Fibroblast of lung (primary cell): ENCODE data around the gene PALLD. TPM values are rescaled to one million over a fixed set of nuclear protein-coding genes. Genes with fewer than 3 reads are reported as not detected.

Experiments used
- DNase-seq, 2 donors: peaks; one replicate each; pipeline versions ENCODE4 v3.0.0 to v3.0.0-alpha.2; 2010; ENCODE audit warnings: low read depth in 2 of 2
- H2AFZ ChIP-seq: 2 replicates; pipeline ENCODE4 v1.5.1; 2012; ENCODE audit warnings: low read length, control low read depth, inconsistent platforms
- H3K27ac ChIP-seq: 2 replicates; pipeline ENCODE4 v1.5.1; 2011; ENCODE audit warnings: low read length, control low read depth; ENCODE audit not compliant: insufficient read depth
- H3K27me3 ChIP-seq: 2 replicates; pipeline ENCODE4 v1.5.1; 2011; ENCODE audit warnings: mild to moderate bottlenecking, low read length; ENCODE audit not compliant: control insufficient read depth, insufficient read depth
- H3K36me3 ChIP-seq: 2 replicates; pipeline ENCODE4 v1.5.1; 2011; ENCODE audit warnings: low read length; ENCODE audit not compliant: control insufficient read depth, insufficient read depth
- H3K4me1 ChIP-seq: 2 replicates; pipeline ENCODE4 v1.5.1; 2011; ENCODE audit warnings: low read length; ENCODE audit not compliant: control insufficient read depth, insufficient read depth; ENCODE audit errors: extremely low read depth
- H3K4me2 ChIP-seq: 2 replicates; pipeline ENCODE4 v1.5.1; 2011; ENCODE audit warnings: low read length, control low read depth; ENCODE audit not compliant: insufficient read depth; ENCODE audit errors: extremely low read depth
- H3K4me3 ChIP-seq, 4 experiments: fragments of 200-600 bp in 1 of 4; sonication (generic) in 1 of 4; replicated peaks in 1 of 4; 2 replicates each; pipeline ENCODE4 v1.5.1; 2011 to 2016; ENCODE audit warnings: low read length in 4 of 4, low read depth in 3 of 4, mild to moderate bottlenecking in 3 of 4, control low read depth in 2 of 4, inconsistent platforms in 1 of 4, mixed read lengths in 1 of 4; ENCODE audit not compliant: insufficient read depth in 1 of 4; ENCODE audit errors: control extremely low read depth in 1 of 4
- H3K79me2 ChIP-seq: 2 replicates; pipeline ENCODE4 v1.5.1; 2012; ENCODE audit warnings: mild to moderate bottlenecking, low read length, inconsistent platforms; ENCODE audit not compliant: control insufficient read depth, insufficient read depth
- H3K9ac ChIP-seq: 2 replicates; pipeline ENCODE4 v1.5.1; 2011; ENCODE audit warnings: mild to moderate bottlenecking, low read length, control low read depth; ENCODE audit not compliant: insufficient read depth
- H3K9me3 ChIP-seq: 2 replicates; pipeline ENCODE4 v1.5.1; 2012; ENCODE audit warnings: low read depth, low read length; ENCODE audit not compliant: control insufficient read depth, insufficient read depth
- H4K20me1 ChIP-seq: 2 replicates; pipeline ENCODE4 v1.5.1; 2011; ENCODE audit warnings: low read length; ENCODE audit not compliant: control insufficient read depth, insufficient read depth; ENCODE audit errors: extremely low read depth
- EZH2 ChIP-seq: IDR thresholded peaks from 2 replicates; pipeline ENCODE4 v1.5.1; 2012; ENCODE audit warnings: low read length, control low read depth, mild to moderate bottlenecking; ENCODE audit errors: missing control alignments
- polyA plus RNA-seq, 2 donors: library from polyadenylated mRNA; depleted of rRNA in 1 of 2; stranded (reverse) in 1 of 2; unstranded in 1 of 2; fragments of >200 nt; gene quantifications; 2 replicates each; pipeline ENCODE4 v1.2.1, GENCODE V29; 2011 to 2012; ENCODE audit warnings: missing spikeins in 1 of 2
- total RNA-seq: library from RNA; depleted of rRNA; stranded (reverse); fragments of >200 nt; gene quantifications from 2 replicates; pipeline ENCODE4 v1.2.1, GENCODE V29; 2014
- TF ChIP-seq, protein P1 (sequence below), 2 donors: IDR thresholded peaks in 1 of 2; conservative IDR thresholded peaks in 1 of 2; 1 replicate in 1 of 2; 2 replicates in 1 of 2; pipeline ENCODE4 v1.5.1; 2011 to 2012; ENCODE audit warnings: low read length in 2 of 2, control low read depth in 1 of 2, inconsistent platforms in 1 of 2, low read depth in 1 of 2, mild to moderate bottlenecking in 1 of 2

Gene PALLD
- total and polyA plus RNA-seq, 2 donors (not counting 1 experiment from before 2014, with no cell fraction given) = 200 to 205 TPM

DNA sequence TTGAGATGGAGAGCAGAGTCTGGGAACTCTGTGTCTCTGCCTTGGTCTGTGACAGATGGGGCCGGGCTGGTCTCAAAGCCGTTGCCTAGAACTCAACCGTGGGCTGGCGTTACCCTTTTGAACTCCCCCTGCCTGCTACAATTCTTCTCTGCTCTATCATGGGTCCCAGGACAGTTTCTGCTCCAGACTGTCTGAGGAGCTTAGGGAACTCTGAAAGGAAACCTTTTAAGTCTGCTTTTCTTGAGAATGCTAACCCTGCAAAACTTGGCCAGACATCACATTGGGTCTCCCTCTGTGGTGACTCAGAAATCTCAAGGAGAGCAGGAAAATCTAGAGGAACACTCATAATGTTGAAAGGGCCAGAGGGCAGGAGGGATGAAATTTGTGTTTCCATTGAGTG is 272.6 kb downstream of the PALLD start:
- Histone ChIP-seq H3K4me2 (no peak overlapping the region), H3K9ac (no peak overlapping the region), H3K27me3 (no peaks in the 10 kb centered on the region), H2AFZ (no peak overlapping the region), H3K27ac (no peak overlapping the region), H3K9me3 (no peaks in the 10 kb centered on the region), H3K36me3 (no peaks in the 10 kb centered on the region), H3K79me2 (no peaks in the 10 kb centered on the region), H3K4me3 (no peak overlapping the region), H3K4me1 (peaks cover 4% of the 10 kb centered on the region), H4K20me1 (no peaks in the 10 kb centered on the region)
- TF ChIP-seq, protein P1, sequence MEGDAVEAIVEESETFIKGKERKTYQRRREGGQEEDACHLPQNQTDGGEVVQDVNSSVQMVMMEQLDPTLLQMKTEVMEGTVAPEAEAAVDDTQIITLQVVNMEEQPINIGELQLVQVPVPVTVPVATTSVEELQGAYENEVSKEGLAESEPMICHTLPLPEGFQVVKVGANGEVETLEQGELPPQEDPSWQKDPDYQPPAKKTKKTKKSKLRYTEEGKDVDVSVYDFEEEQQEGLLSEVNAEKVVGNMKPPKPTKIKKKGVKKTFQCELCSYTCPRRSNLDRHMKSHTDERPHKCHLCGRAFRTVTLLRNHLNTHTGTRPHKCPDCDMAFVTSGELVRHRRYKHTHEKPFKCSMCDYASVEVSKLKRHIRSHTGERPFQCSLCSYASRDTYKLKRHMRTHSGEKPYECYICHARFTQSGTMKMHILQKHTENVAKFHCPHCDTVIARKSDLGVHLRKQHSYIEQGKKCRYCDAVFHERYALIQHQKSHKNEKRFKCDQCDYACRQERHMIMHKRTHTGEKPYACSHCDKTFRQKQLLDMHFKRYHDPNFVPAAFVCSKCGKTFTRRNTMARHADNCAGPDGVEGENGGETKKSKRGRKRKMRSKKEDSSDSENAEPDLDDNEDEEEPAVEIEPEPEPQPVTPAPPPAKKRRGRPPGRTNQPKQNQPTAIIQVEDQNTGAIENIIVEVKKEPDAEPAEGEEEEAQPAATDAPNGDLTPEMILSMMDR (conservative IDR thresholded peaks at IDR 0.05 in 1 of 2, IDR thresholded peaks at IDR 0.05 in 1 of 2; ENCODE audit: low read depth in 1 of 2, low read length in 2 of 2) = no peak
- TF ChIP-seq EZH2 = no peak
- peak; percentile 58 to 95 for DNase-seq

DNA sequence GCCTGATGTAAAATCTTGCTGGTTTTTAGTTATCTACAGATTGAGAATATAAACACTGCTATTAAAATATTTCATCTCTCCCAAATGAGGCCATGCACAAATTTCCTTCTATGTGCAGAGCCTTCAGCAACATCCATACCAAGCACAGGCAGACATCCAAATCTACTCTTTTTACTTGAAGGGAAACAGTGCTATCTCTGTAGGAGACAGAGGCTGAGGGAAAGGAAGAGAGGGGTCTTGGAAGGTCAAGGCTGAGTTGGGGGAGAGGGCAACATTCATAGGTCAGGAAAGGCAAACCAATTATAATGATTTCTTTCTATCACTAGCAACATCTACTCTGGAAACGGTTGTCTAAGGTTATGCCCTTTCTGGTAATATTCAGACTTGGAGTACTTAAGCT is 273.0 kb downstream of the PALLD start:
- H3K9me3 ChIP-seq = no peaks in the 10 kb centered on the region
- H4K20me1 ChIP-seq = no peaks in the 10 kb centered on the region
- H2AFZ ChIP-seq = no peak overlapping the region
- H3K9ac ChIP-seq = no peak overlapping the region
- no peak overlapping the region for H3K4me3 ChIP-seq
- peaks cover 4% of the 10 kb centered on the region for H3K4me1 ChIP-seq
- no peaks in the 10 kb centered on the region for H3K36me3 ChIP-seq
- no peaks in the 10 kb centered on the region for H3K27me3 ChIP-seq
- no peak overlapping the region for H3K27ac ChIP-seq
- no peak overlapping the region for H3K4me2 ChIP-seq
- H3K79me2 ChIP-seq = no peaks in the 10 kb centered on the region
- no peak for DNase-seq
- TF ChIP-seq, protein P1 (conservative IDR thresholded peaks at IDR 0.05 in 1 of 2, IDR thresholded peaks at IDR 0.05 in 1 of 2; ENCODE audit: low read depth in 1 of 2, low read length in 2 of 2) = no peak
- no peak for TF ChIP-seq EZH2

GRCh38 chr4:168771251-168771650 is 274.4 kb downstream of the PALLD start:
- H3K27me3 ChIP-seq = no peaks in the 10 kb centered on the region
- no peaks in the 10 kb centered on the region for H3K79me2 ChIP-seq
- no peak for DNase-seq
- H3K36me3 ChIP-seq = no peaks in the 10 kb centered on the region
- H3K4me1 ChIP-seq = no peaks in the 10 kb centered on the region
- no peak overlapping the region for H3K9ac ChIP-seq
- H3K4me3 ChIP-seq = no peak overlapping the region
- TF ChIP-seq, protein P1 (conservative IDR thresholded peaks at IDR 0.05 in 1 of 2, IDR thresholded peaks at IDR 0.05 in 1 of 2; ENCODE audit: low read depth in 1 of 2, low read length in 2 of 2) = no peak
- TF ChIP-seq EZH2 = no peak
- no peak overlapping the region for H3K4me2 ChIP-seq
- no peaks in the 10 kb centered on the region for H4K20me1 ChIP-seq
- no peak overlapping the region for H2AFZ ChIP-seq
- H3K27ac ChIP-seq = no peak overlapping the region
- no peaks in the 10 kb centered on the region for H3K9me3 ChIP-seq
